ENCODE data around the gene ZBTB24. TPM values are rescaled to one million over a fixed set of nuclear protein-coding genes. Genes with fewer than 3 reads are reported as not detected.

Gene ZBTB24
- total RNA-seq, 4 donors from 2014 or later, result 4.7 to 9.8 (median 6.9) TPM

DNA sequence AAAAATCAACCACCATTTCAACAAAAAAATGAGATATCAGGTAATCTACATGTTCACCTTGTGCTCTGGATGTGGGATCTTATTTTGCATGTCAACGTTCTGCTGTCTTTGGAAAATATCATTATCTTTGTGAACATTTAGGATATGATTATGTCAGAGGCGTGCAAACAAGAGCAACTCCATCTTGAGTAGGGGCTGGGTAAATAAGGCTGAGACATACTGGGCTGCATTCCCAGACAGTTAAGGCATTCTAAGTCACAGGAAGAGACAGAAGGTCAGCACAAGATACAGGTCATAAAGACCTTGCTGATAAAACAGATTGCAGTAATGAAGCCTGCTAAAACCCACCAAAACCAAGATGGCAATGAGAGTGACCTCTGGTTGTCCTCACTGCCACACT is 28.8 kb upstream of the ZBTB24 start:
- DNase-seq (ENCODE audit: low spot score), result no peak
- TF ChIP-seq, protein P1, sequence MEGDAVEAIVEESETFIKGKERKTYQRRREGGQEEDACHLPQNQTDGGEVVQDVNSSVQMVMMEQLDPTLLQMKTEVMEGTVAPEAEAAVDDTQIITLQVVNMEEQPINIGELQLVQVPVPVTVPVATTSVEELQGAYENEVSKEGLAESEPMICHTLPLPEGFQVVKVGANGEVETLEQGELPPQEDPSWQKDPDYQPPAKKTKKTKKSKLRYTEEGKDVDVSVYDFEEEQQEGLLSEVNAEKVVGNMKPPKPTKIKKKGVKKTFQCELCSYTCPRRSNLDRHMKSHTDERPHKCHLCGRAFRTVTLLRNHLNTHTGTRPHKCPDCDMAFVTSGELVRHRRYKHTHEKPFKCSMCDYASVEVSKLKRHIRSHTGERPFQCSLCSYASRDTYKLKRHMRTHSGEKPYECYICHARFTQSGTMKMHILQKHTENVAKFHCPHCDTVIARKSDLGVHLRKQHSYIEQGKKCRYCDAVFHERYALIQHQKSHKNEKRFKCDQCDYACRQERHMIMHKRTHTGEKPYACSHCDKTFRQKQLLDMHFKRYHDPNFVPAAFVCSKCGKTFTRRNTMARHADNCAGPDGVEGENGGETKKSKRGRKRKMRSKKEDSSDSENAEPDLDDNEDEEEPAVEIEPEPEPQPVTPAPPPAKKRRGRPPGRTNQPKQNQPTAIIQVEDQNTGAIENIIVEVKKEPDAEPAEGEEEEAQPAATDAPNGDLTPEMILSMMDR (IDR thresholded peaks at IDR 0.05), result no peak
- no peak for ATAC-seq (ENCODE audit: low FRiP score)

DNA sequence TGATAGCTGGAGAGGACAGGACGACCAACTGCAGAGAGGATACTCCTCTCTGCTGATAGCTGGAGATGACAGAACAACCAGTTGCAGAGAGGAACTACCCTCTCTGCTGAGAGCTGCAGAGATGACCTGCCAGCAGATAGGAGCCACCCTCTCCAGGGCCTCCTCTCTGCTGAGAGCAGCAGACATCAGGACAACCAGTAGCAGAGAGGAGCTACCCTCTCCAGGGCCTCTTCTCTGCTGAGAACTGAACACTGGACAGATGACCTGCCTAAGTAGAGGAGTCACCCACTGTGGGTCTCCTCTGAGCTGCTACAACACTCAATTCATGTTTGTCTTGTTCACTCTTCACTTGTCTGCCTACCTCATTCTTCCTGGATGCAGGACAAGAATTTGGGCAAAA is 27.3 kb upstream of the ZBTB24 start:
- TF ChIP-seq, protein P1 (IDR thresholded peaks at IDR 0.05), result no peak
- ATAC-seq (ENCODE audit: low FRiP score) (no peak), DNase-seq (ENCODE audit: low spot score) (no peak)

DNA sequence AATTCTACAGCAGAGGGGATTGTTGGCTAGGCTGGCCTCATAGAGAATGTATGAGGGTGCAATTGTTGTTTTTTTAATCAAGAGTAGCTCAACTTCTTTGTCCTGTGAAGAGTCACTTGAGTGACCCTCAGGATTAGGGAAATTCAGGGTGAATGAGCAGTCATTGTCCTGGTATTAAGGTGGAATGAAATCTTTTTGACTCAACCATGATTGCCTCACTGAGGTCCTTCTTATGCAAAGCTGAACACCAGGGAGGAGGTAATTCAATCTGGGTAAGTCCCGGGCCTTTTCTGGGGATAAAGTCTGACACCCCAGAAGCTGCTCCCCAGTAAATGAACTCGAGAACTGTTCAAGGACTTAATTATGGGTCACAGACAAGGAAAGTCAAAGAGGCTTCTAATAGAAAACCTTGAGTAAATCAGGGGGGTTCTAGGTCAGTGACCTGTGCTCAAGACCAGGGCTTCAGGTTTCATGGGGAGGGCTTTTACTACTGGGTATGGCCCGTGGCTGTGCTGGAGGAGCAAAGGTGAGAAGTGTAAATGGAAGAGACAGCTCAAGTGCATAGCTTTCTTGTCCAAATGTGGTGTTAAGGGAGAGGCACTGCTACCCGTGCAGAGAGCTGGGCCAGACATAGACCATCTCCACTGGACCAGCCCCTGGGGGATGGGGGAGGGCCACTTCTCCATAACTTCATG is 25.3 kb upstream of the ZBTB24 start:
- TF ChIP-seq, protein P1 (IDR thresholded peaks at IDR 0.05), result no peak
- no peak for DNase-seq (ENCODE audit: low spot score)
- no peak for ATAC-seq (ENCODE audit: low FRiP score)

DNA sequence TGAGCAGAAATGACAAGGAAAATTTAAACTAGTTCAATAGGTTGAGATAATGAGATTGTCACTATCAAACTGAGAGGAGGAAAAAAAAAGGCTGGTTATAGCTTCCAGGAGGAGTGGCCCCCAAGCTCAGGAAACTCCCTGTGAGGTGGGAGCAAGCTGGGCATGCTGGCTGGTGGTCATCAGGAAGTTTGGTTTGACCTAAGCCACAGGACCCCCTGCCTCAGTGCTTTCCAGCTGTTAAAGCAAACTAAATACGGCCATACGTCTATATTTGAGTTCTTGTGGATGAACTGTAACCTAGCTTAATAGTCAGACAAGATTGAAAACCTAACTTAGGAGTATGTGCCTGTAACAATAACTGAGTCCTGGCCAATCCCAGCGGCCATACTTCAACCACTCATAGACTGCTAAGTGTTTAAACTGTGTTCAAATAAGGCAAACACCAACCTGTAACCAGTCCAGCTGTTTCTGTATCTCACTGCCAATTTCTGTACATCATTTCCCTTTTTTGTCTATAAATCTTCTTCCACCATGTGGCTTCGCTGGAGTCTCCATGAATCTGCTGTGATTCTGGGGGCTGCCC is 24.6 kb upstream of the ZBTB24 start:
- TF ChIP-seq, protein P1 (IDR thresholded peaks at IDR 0.05), result no peak
- DNase-seq (ENCODE audit: low spot score) (no peak), ATAC-seq (ENCODE audit: low FRiP score) (no peak)

DNA sequence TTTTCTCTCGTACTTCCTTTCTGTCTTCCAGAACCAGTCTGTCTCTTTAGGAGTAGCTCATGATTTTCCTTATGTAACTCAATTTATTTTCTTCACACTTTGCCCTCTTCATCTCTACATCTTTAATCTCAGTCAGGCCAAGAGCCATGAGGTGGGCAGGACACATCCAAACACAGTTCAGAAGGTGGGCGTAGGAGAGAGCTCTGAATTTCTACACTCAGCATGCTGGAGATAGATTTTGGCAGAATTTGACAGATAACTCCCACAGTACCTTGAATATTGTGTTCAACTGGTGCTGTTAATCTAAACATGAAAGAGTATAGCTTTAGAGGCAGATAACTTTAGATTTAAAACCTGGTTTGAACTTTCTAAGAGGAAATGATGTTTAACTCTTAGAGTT is 23.8 kb upstream of the ZBTB24 start:
- TF ChIP-seq, protein P1 (IDR thresholded peaks at IDR 0.05), result no peak

DNA sequence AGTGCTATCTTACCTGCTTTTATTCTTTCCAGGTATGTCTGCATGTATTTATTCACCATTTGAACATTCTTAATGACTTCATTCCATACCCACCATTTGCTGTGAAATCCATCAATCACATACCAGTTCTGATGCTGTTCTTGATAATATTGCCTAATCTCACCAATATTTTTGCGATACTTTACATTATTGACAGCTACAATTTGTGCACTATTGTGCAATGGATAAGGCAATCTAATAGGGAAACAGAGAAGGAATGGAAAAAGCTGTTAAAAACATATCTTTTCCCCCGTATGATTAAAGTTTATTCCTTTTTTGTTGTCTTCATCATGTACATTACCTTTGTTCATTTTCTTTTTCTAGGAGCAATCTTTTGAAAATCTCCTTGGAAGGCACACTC is 23.3 kb upstream of the ZBTB24 start:
- ATAC-seq (ENCODE audit: low FRiP score), result no peak
- TF ChIP-seq, protein P1 (IDR thresholded peaks at IDR 0.05), result no peak
- no peak for DNase-seq (ENCODE audit: low spot score)

More for the DNA sequence above, 23.8 kb upstream of the ZBTB24 start:
- DNase-seq (ENCODE audit: low spot score), result no peak
- ATAC-seq (ENCODE audit: low FRiP score), result no peak
